IMR-90 (cell line): ENCODE measurements around the gene SLC23A2. TPM values are rescaled to one million over a fixed set of nuclear protein-coding genes. Genes with fewer than 3 reads are reported as not detected.

ENCODE experiments used
- ATAC-seq: fragments of 200-7000 bp; cut with Tn5 transposase; 2 replicates; pipeline ENCODE4 v1.9.1; 2020; ENCODE audit warnings: low read depth, mild to moderate bottlenecking, moderate library complexity
- BruUV-seq: library from RNA; stranded (reverse); fragments of 400-500 nt; replicated peaks from 2 replicates; lab custom pipeline; 2021; lab: Mats Ljungman, UMichigan
- CTCF ChIA-PET: fragments of 300-600 bp; formaldehyde crosslinking; extraction: SDS; loops from one replicate; lab custom pipeline; 2021; ENCODE audit warnings: antibody characterized with exemption; lab: Yijun Ruan, JAX
- POLR2A ChIA-PET: fragments of 300-600 bp; sonication (Branson Sonifier 250); formaldehyde crosslinking; loops from one replicate; lab custom pipeline; 2022; ENCODE audit warnings: antibody characterized with exemption; ENCODE audit not compliant: unreplicated experiment; lab: Charles Lee
- DNase-seq: peaks from one replicate; pipeline ENCODE4 v3.0.0; 2013
- H2AFZ ChIP-seq: replicated peaks from 2 replicates; pipeline ENCODE3; 2013; ENCODE audit warnings: low read length, mild to moderate bottlenecking; ENCODE audit not compliant: poor library complexity
- H2AK5ac ChIP-seq: 2 replicates; pipeline ENCODE4 v1.6.1; 2013; ENCODE audit warnings: low read depth, low read length, inconsistent platforms
- H2AK9ac ChIP-seq: replicated peaks from 2 replicates; pipeline ENCODE3; 2013; ENCODE audit warnings: mild to moderate bottlenecking, low read depth, low read length, moderate library complexity; ENCODE audit not compliant: poor library complexity
- H2BK120ac ChIP-seq: 2 replicates; pipeline ENCODE4 v1.6.1; 2013; ENCODE audit warnings: low read depth, low read length, inconsistent platforms
- H2BK15ac ChIP-seq: 3 replicates; pipeline ENCODE4 v1.6.1; 2013; ENCODE audit warnings: low read depth, low read length, inconsistent platforms
- H2BK20ac ChIP-seq: 2 replicates; pipeline ENCODE4 v1.6.1; 2013; ENCODE audit warnings: low read depth, mild to moderate bottlenecking, inconsistent platforms, low read length, moderate library complexity
- H2BK5ac ChIP-seq: 2 replicates; pipeline ENCODE4 v1.6.1; 2013; ENCODE audit warnings: mild to moderate bottlenecking, low read depth, low read length, inconsistent platforms; ENCODE audit not compliant: poor library complexity, severe bottlenecking
- H3K14ac ChIP-seq: replicated peaks from 2 replicates; pipeline ENCODE4 v1.6.1; 2013; ENCODE audit warnings: low read depth, low read length, inconsistent platforms
- H3K18ac ChIP-seq: 2 replicates; pipeline ENCODE4 v1.6.1; 2013; ENCODE audit warnings: low read depth, low read length, control low read depth
- H3K23ac ChIP-seq: 2 replicates; pipeline ENCODE4 v1.6.1; 2013; ENCODE audit warnings: low read depth, low read length, inconsistent platforms
- H3K27ac ChIP-seq: 2 replicates; pipeline ENCODE4 v1.5.1; 2013; ENCODE audit warnings: mild to moderate bottlenecking, control low read depth, low read length; ENCODE audit not compliant: insufficient read depth
- H3K27me3 ChIP-seq: 2 replicates; pipeline ENCODE4 v1.6.1; 2013; ENCODE audit warnings: low read length; ENCODE audit not compliant: control insufficient read depth, insufficient read depth
- H3K36me3 ChIP-seq: 2 replicates; pipeline ENCODE4 v1.6.1; 2013; ENCODE audit warnings: low read length, mixed read lengths; ENCODE audit not compliant: control insufficient read depth, insufficient read depth
- H3K4ac ChIP-seq: 2 replicates; pipeline ENCODE4 v1.6.1; 2013; ENCODE audit warnings: low read depth, low read length, inconsistent platforms
- H3K4me1 ChIP-seq: 2 replicates; pipeline ENCODE4 v1.6.1; 2013; ENCODE audit warnings: low read length, mixed read lengths; ENCODE audit not compliant: control insufficient read depth, insufficient read depth
- H3K4me2 ChIP-seq: 2 replicates; pipeline ENCODE4 v1.6.1; 2013; ENCODE audit warnings: low read depth, mild to moderate bottlenecking, control low read depth, low read length, moderate library complexity
- H3K4me3 ChIP-seq: 2 replicates; pipeline ENCODE4 v1.5.1; 2013; ENCODE audit warnings: low read depth, mild to moderate bottlenecking, control low read depth, low read length, moderate library complexity; ENCODE audit not compliant: insufficient read depth
- H3K56ac ChIP-seq: 2 replicates; pipeline ENCODE4 v1.6.1; 2013; ENCODE audit warnings: low read length, inconsistent platforms; ENCODE audit not compliant: insufficient read depth; ENCODE audit errors: extremely low read depth
- H3K79me1 ChIP-seq, 2 experiments: 2 replicates each; pipeline ENCODE4 v1.6.1; 2013; ENCODE audit warnings: low read length in 2 of 2, inconsistent platforms in 1 of 2, low read depth in 1 of 2
- H3K9ac ChIP-seq: 2 replicates; pipeline ENCODE4 v1.6.1; 2013; ENCODE audit warnings: low read depth, low read length, control low read depth
- H3K9me1 ChIP-seq: 2 replicates; pipeline ENCODE4 v1.6.1; 2013; ENCODE audit warnings: low read length, inconsistent platforms; ENCODE audit not compliant: insufficient read depth
- H3K9me3 ChIP-seq: 2 replicates; pipeline ENCODE4 v1.6.1; 2013; ENCODE audit warnings: low read length; ENCODE audit not compliant: control insufficient read depth, insufficient read depth
- H4K20me1 ChIP-seq: 2 replicates; pipeline ENCODE4 v1.6.1; 2013; ENCODE audit warnings: low read length, inconsistent platforms; ENCODE audit not compliant: insufficient read depth
- H4K5ac ChIP-seq: 2 replicates; pipeline ENCODE4 v1.6.1; 2013; ENCODE audit warnings: mild to moderate bottlenecking, low read depth, low read length, control low read depth
- H4K8ac ChIP-seq, 2 experiments: 2 replicates each; pipeline ENCODE4 v1.6.1; 2013; ENCODE audit warnings: low read depth in 2 of 2, low read length in 2 of 2, control low read depth in 1 of 2, inconsistent platforms in 1 of 2
- H4K91ac ChIP-seq: 2 replicates; pipeline ENCODE4 v1.6.1; 2013; ENCODE audit warnings: low read depth, low read length, inconsistent platforms; ENCODE audit not compliant: insufficient read depth
- CEBPB ChIP-seq: IDR thresholded peaks from 2 replicates; pipeline ENCODE4 v1.6.1; 2012; ENCODE audit warnings: low read depth, low read length, improper control_type of control experiment
- ELK1 ChIP-seq: fragments of 150-350 bp; IDR thresholded peaks from 2 replicates; pipeline ENCODE4 v1.6.1; 2016; ENCODE audit warnings: low read depth, mild to moderate bottlenecking, low read length, moderate library complexity, borderline replicate concordance
- WGBS, 2 experiments: methylation state at CpG; one replicate each; pipeline versions ENCODE4 v1.1.5 to v1.1.7; 2013; ENCODE audit warnings: missing lambda C conversion rate in 2 of 2; ENCODE audit not compliant: insufficient read length in 1 of 2; ENCODE audit errors: extremely low coverage in 2 of 2; 5-methylcytosine and 5-hydroxymethylcytosine counted together
- dilution Hi-C: fragments of 300-500 bp; cut with HindIII; formaldehyde crosslinking; loops from one replicate; pipeline ENCODE4 v1.14.3; 2018; ENCODE audit warnings: low sequenced_read_pairs; ENCODE audit not compliant: unreplicated experiment
- in situ Hi-C: fragments of 300-500 bp; cut with MboI; formaldehyde crosslinking; loops from 3 replicates; pipeline ENCODE4 v1.14.3; 2019; ENCODE audit warnings: low sequenced_read_pairs, inconsistent platforms, mixed read lengths
- intact Hi-C: fragments of 100-400 bp; cut with micrococcal nuclease; formaldehyde crosslinking; loops from 2 replicates; pipeline ENCODE4 v1.10.0; 2022
- polyA plus RNA-seq, 3 experiments: library from polyadenylated mRNA; depleted of rRNA; stranded (reverse); fragments of >200 nt; gene quantifications; 2 replicates each; pipeline ENCODE4 v1.2.3, GENCODE V29; 2012; ENCODE audit warnings: low replicate concordance in 1 of 3
- total RNA-seq: library from RNA; depleted of rRNA; stranded (reverse); fragments of >200 nt; gene quantifications from 2 replicates; pipeline ENCODE4 v1.2.3, GENCODE V29; 2012

Gene SLC23A2
- total and polyA plus RNA-seq, 2 of the 4 experiments (the other 2 are of a cell fraction): 10.2 to 14.4 TPM

GRCh38 chr20:4828830-4829513 is 172.3 kb downstream of the SLC23A2 start:
- Histone ChIP-seq H2BK15ac (no peak overlapping the region), H3K36me3 (no peaks in the 10 kb centered on the region), H4K20me1 (no peaks in the 10 kb centered on the region), H2AK9ac (no peak overlapping the region), H3K79me1 (no peaks in the 10 kb centered on the region), H3K9ac (no peak overlapping the region), H3K9me3 (no peaks in the 10 kb centered on the region), H2AK5ac (no peak overlapping the region), H3K27ac (no peak overlapping the region), H2BK20ac (no peak overlapping the region), H3K14ac (no peak overlapping the region), H3K4me1 (peaks cover 4% of the 10 kb centered on the region; the same call in 1 of the 2 replicates), H4K8ac (no peak overlapping the region), H2AFZ (no peak overlapping the region), H3K56ac (no peak overlapping the region), H3K9me1 (0 out of 2 replicates have a peak, but pooled peaks cover 5% of the 10 kb centered on the region), H2BK5ac (no peak overlapping the region), H4K91ac (no peak overlapping the region), H4K5ac (no peak overlapping the region), H2BK120ac (no peak overlapping the region), H3K18ac (no peak overlapping the region), H3K27me3 (no peaks in the 10 kb centered on the region), H3K23ac (no peak overlapping the region), H3K4ac (no peak overlapping the region), H3K4me2 (no peak overlapping the region), H3K4me3 (no peak overlapping the region)
- ChIA-PET CTCF (no interaction called here), POLR2A (no interaction called here)
- DNase-seq: no peak
- dilution Hi-C loops (no loop called here), intact Hi-C loops (no loop called here), in situ Hi-C loops (no loop called here)
- peak; percentile 60; the same call in 1 of the 2 replicates for TF ChIP-seq CEBPB
- no peak for TF ChIP-seq ELK1
- WGBS, 2 experiments: 93% methylated on average over 7 of the region's 14 CpGs; no CpG with 5 or more reads in 1 of the 2 experiments
- no peak for ATAC-seq
- no TSS peak for BruUV-seq
